Measurements from ENCODE around the gene MDFIC.
A peak's percentile ranks its signal among the peaks of the same experiment; 100 is the strongest.

The MDFIC gene

DNA sequence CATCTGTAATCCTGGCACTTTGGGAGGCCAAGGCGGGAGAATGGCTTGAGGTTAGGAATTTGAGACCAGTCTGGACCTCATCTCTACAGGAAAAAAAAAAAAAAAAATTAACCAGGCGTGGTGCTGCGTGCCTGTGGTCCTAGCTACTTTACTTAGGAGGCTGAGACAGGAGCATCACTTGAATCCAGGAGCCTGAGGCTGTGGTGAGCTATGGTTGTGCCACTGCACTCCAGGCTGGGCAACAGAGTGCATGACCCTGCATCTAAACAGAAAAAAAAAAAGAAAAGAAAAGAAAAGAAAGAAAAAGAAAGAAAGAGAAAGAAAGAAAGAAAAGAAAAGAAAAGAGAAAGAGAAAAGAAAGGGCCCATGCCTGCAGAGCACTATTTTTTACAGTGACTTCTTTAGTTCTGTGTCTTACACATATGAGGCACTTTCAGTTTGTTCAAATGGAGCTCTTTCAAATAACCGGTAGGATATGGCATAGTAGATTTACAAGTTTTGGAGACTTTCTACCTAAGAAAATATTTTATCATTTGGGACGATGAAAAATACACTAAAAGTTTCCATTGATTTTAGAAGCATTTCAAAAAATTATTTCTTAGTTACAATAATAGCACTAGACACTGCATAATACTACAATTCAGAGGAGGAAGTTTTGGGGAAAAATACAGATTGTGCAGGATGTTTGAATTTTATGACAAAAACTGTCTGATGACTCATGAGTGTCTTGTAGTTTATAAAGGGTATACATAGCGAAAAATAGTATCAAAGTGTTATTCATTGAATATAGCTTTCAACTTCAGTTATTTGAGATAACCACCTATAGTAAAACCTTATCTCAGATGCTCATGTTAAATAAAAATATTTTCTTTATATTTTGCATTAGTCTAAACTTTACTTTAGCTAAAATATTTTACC lies 75.9 kb downstream of the MDFIC start:
- peaks cover 31% of the 10 kb centered on the region for H3K79me2 ChIP-seq (ENCODE audit: insufficient read depth, low read length)
- no peak for DNase-seq

DNA sequence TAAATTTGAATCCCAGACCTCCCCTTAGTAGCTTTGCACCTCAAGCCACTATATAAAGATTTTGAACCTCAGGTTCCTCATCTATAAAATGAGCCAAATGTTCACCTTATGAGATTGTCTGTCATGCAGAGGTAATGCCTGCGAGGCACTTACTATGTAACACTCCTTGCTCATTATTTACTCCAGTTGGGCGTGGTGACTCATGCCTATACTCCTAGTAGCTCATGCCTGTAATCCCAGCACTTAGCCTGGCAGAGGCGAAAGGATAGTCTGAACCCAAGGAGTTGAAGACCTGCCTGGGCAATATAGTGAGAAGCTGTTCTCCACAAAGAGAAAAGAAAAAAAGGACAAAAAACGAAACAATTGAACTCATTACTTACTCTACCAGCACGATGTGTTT lies 82.2 kb downstream of the MDFIC start:
- H3K36me3 ChIP-seq (ENCODE audit: insufficient read depth, low read length) = peaks cover 19% of the 10 kb centered on the region; the same call in 1 of the 2 replicates
- no peak overlapping the region; the same call in 1 of the 2 replicates for H3K27ac ChIP-seq (ENCODE audit: low read length)
- no peak overlapping the region for H3K4me3 ChIP-seq (ENCODE audit: low read depth in 1 of 2, low read length in 2 of 2)
- peaks cover 46% of the 10 kb centered on the region for H3K4me1 ChIP-seq (ENCODE audit: insufficient read depth, low read length)
- no peaks in the 10 kb centered on the region for H3K9me3 ChIP-seq (ENCODE audit: insufficient read depth, low read length, severe bottlenecking)
- no peak overlapping the region for H3K4me2 ChIP-seq (ENCODE audit: insufficient read depth, low read length)
- TF ChIP-seq EZH2 (IDR thresholded peaks at IDR 0.05; ENCODE audit: borderline replicate concordance, low read depth, low read length, severe bottlenecking) = no peak
- TF ChIP-seq, protein P1, sequence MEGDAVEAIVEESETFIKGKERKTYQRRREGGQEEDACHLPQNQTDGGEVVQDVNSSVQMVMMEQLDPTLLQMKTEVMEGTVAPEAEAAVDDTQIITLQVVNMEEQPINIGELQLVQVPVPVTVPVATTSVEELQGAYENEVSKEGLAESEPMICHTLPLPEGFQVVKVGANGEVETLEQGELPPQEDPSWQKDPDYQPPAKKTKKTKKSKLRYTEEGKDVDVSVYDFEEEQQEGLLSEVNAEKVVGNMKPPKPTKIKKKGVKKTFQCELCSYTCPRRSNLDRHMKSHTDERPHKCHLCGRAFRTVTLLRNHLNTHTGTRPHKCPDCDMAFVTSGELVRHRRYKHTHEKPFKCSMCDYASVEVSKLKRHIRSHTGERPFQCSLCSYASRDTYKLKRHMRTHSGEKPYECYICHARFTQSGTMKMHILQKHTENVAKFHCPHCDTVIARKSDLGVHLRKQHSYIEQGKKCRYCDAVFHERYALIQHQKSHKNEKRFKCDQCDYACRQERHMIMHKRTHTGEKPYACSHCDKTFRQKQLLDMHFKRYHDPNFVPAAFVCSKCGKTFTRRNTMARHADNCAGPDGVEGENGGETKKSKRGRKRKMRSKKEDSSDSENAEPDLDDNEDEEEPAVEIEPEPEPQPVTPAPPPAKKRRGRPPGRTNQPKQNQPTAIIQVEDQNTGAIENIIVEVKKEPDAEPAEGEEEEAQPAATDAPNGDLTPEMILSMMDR (IDR thresholded peaks at IDR 0.05; ENCODE audit: borderline replicate concordance, extremely low read depth, low read length, poor library complexity, severe bottlenecking) = no peak
- no peak for DNase-seq
- H3K79me2 ChIP-seq (ENCODE audit: insufficient read depth, low read length) = peaks cover 20% of the 10 kb centered on the region
- no peak overlapping the region for H2AFZ ChIP-seq (ENCODE audit: low read depth, low read length)
- H4K20me1 ChIP-seq (ENCODE audit: insufficient read depth, low read length) = no peaks in the 10 kb centered on the region
- no peak for ATAC-seq (ENCODE audit: insufficient read depth, low read depth)
- no peak overlapping the region for H3K9ac ChIP-seq (ENCODE audit: low read depth, low read length)
- H3K27me3 ChIP-seq (ENCODE audit: insufficient read depth, low read length, poor library complexity) = no peaks in the 10 kb centered on the region

More for the DNA sequence above, 75.9 kb downstream of the MDFIC start:
- no peak overlapping the region for H3K27ac ChIP-seq (ENCODE audit: low read length)
- no peaks in the 10 kb centered on the region for H3K9me3 ChIP-seq (ENCODE audit: insufficient read depth, low read length, severe bottlenecking)
- no peaks in the 10 kb centered on the region for H4K20me1 ChIP-seq (ENCODE audit: insufficient read depth, low read length)
- TF ChIP-seq EZH2 (IDR thresholded peaks at IDR 0.05; ENCODE audit: borderline replicate concordance, low read depth, low read length, severe bottlenecking) = no peak
- TF ChIP-seq, protein P1 (IDR thresholded peaks at IDR 0.05; ENCODE audit: borderline replicate concordance, extremely low read depth, low read length, poor library complexity, severe bottlenecking) = no peak
- ATAC-seq (ENCODE audit: insufficient read depth, low read depth) = peak; percentile 37; the same call in 2 of the 3 replicates
- H3K9ac ChIP-seq (ENCODE audit: low read depth, low read length) = no peak overlapping the region
- H3K36me3 ChIP-seq (ENCODE audit: insufficient read depth, low read length) = peaks cover 23% of the 10 kb centered on the region
- no peaks in the 10 kb centered on the region for H3K27me3 ChIP-seq (ENCODE audit: insufficient read depth, low read length, poor library complexity)
- H2AFZ ChIP-seq (ENCODE audit: low read depth, low read length) = no peak overlapping the region
- H3K4me3 ChIP-seq (ENCODE audit: low read depth in 1 of 2, low read length in 2 of 2) = no peak overlapping the region
- H3K4me1 ChIP-seq (ENCODE audit: insufficient read depth, low read length) = no peaks in the 10 kb centered on the region
- no peak overlapping the region for H3K4me2 ChIP-seq (ENCODE audit: insufficient read depth, low read length)

- ATAC-seq (ENCODE audit: insufficient read depth, low read depth) = no peak
- no peak for TF ChIP-seq EZH2 (IDR thresholded peaks at IDR 0.05; ENCODE audit: borderline replicate concordance, low read depth, low read length, severe bottlenecking)
- TF ChIP-seq, protein P1 (IDR thresholded peaks at IDR 0.05; ENCODE audit: borderline replicate concordance, extremely low read depth, low read length, poor library complexity, severe bottlenecking) = no peak
Measured at GRCh38 chr7:115005251-115005650, 83.4 kb downstream of the MDFIC start.

More at GRCh38 chr7:115005251-115005650, 83.4 kb downstream of the MDFIC start:
- Histone ChIP-seq H3K4me2 (ENCODE audit: insufficient read depth, low read length) (no peak overlapping the region), H3K27ac (ENCODE audit: low read length) (0 out of 2 replicates have a peak overlapping the region, but pooled peaks have one; percentile 1), H3K27me3 (ENCODE audit: insufficient read depth, low read length, poor library complexity) (no peaks in the 10 kb centered on the region), H3K4me3 (ENCODE audit: low read depth in 1 of 2, low read length in 2 of 2) (no peak overlapping the region), H3K4me1 (ENCODE audit: insufficient read depth, low read length) (peaks cover 57% of the 10 kb centered on the region), H3K9ac (ENCODE audit: low read depth, low read length) (no peak overlapping the region), H2AFZ (ENCODE audit: low read depth, low read length) (no peak overlapping the region), H3K36me3 (ENCODE audit: insufficient read depth, low read length) (peaks cover 15% of the 10 kb centered on the region; the same call in 1 of the 2 replicates), H3K79me2 (ENCODE audit: insufficient read depth, low read length) (peaks cover 17% of the 10 kb centered on the region), H3K9me3 (ENCODE audit: insufficient read depth, low read length, severe bottlenecking) (no peaks in the 10 kb centered on the region), H4K20me1 (ENCODE audit: insufficient read depth, low read length) (no peaks in the 10 kb centered on the region)
- DNase-seq = no peak

All from DND-41 (cell line).